GM12878 (cell line): ENCODE results near the gene SOX10. TPM values are rescaled to one million over a fixed set of nuclear protein-coding genes. Genes with fewer than 3 reads are reported as not detected.

ENCODE experiments used
- ATAC-seq: fragments of 200-7000 bp; cut with Tn5 transposase; 3 replicates; pipeline ENCODE4 v1.9.1; 2020; ENCODE audit warnings: mild to moderate bottlenecking, moderate library complexity
- BruUV-seq: library from RNA; stranded (reverse); fragments of 400-500 nt; replicated peaks from 2 replicates; lab custom pipeline; 2021; lab: Mats Ljungman, UMichigan
- CTCF ChIA-PET: fragments of 300-600 bp; sonication (Branson Sonifier 250); formaldehyde crosslinking; extraction: SDS; loops from one replicate; lab custom pipeline; 2021; ENCODE audit warnings: inconsistent platforms; lab: Yijun Ruan, JAX
- POLR2A ChIA-PET: fragments of 350-600 bp; formaldehyde crosslinking; extraction: SDS; loops from one replicate; lab custom pipeline; 2021; ENCODE audit warnings: inconsistent platforms; lab: Charles Lee
- RAD21 ChIA-PET: fragments of 300-600 bp; sonication (Branson Sonifier 250); formaldehyde crosslinking; loops from one replicate; lab custom pipeline; 2023; ENCODE audit warnings: antibody characterized with exemption; ENCODE audit not compliant: unreplicated experiment; lab: Charles Lee
- SMC1A ChIA-PET: fragments of 300-600 bp; sonication (Branson Sonifier 250); formaldehyde crosslinking; loops from one replicate; lab custom pipeline; 2023; ENCODE audit not compliant: unreplicated experiment, uncharacterized antibody; lab: Charles Lee
- DNase-seq: peaks from one replicate; pipeline ENCODE4 v3.0.0-alpha.2; 2011; ENCODE audit warnings: low read depth, low spot score
- FAIRE-seq: peaks from 3 replicates; lab custom pipeline; 2011; peaks lifted over from hg19 to GRCh38; lab: Jason Lieb, UNC
- H2AFZ ChIP-seq: 2 replicates; pipeline ENCODE4 v1.6.0; 2011; ENCODE audit warnings: low read depth, low read length, control low read depth; ENCODE audit not compliant: control insufficient read depth
- H3K27ac ChIP-seq: 2 replicates; pipeline ENCODE4 v1.5.1; 2011; ENCODE audit warnings: control low read depth; ENCODE audit not compliant: control insufficient read depth, insufficient read depth
- H3K27me3 ChIP-seq, 2 experiments: replicated peaks in 1 of 2; 2 replicates each; pipeline versions ENCODE4 v1.6.0 to v1.6.1; 2011; ENCODE audit warnings: low read length in 1 of 2; ENCODE audit not compliant: control insufficient read depth in 2 of 2, insufficient read depth in 2 of 2
- H3K36me3 ChIP-seq, 2 experiments: 2 replicates each; pipeline ENCODE4 v1.5.1; 2011; ENCODE audit warnings: low read length in 1 of 2; ENCODE audit not compliant: control insufficient read depth in 2 of 2, insufficient read depth in 2 of 2
- H3K4me1 ChIP-seq: 2 replicates; pipeline ENCODE4 v1.6.1; 2011; ENCODE audit warnings: mild to moderate bottlenecking, low read length, moderate library complexity, mixed read lengths; ENCODE audit not compliant: control insufficient read depth, insufficient read depth
- H3K4me2 ChIP-seq: 2 replicates; pipeline ENCODE4 v1.6.0; 2011; ENCODE audit warnings: control low read depth; ENCODE audit not compliant: control insufficient read depth, insufficient read depth
- H3K4me3 ChIP-seq: fragments of 200-600 bp; sonication (generic); 2 replicates; pipeline ENCODE4 v1.5.1; 2016
- H3K79me2 ChIP-seq: 2 replicates; pipeline ENCODE4 v1.6.0; 2011; ENCODE audit warnings: low read length; ENCODE audit not compliant: control insufficient read depth, insufficient read depth
- H3K9ac ChIP-seq: 2 replicates; pipeline ENCODE4 v1.8.0; 2011; ENCODE audit warnings: low read length, control low read depth, mixed read lengths; ENCODE audit not compliant: control insufficient read depth, insufficient read depth
- H3K9me3 ChIP-seq: replicated peaks from 3 replicates; pipeline ENCODE4 v1.5.1; 2011; ENCODE audit warnings: mild to moderate bottlenecking, low read length; ENCODE audit not compliant: control insufficient read depth, insufficient read depth
- H4K20me1 ChIP-seq: 2 replicates; pipeline ENCODE4 v1.6.0; 2011; ENCODE audit not compliant: control insufficient read depth, insufficient read depth
- EP300 ChIP-seq, 2 experiments: fragments of 150-350 bp in 1 of 2; IDR thresholded peaks; 2 replicates each; pipeline ENCODE4 v1.6.1; 2011 to 2012; ENCODE audit warnings: low read depth in 2 of 2, low read length in 2 of 2, borderline replicate concordance in 1 of 2, improper control_type of control experiment in 1 of 2, inconsistent platforms in 1 of 2; ENCODE audit not compliant: control insufficient read depth in 1 of 2
- IKZF1 ChIP-seq: fragments of 450-650 bp; conservative IDR thresholded peaks from 2 replicates; pipeline ENCODE4 v1.6.1; 2017; ENCODE audit warnings: antibody characterized with exemption, mild to moderate bottlenecking
- KLF5 ChIP-seq: fragments of 450-650 bp; IDR thresholded peaks from 2 replicates; pipeline ENCODE4 v1.6.1; 2014; ENCODE audit warnings: mild to moderate bottlenecking; ENCODE audit not compliant: partially characterized antibody
- NFIC ChIP-seq: IDR thresholded peaks from 2 replicates; pipeline ENCODE4 v1.6.1; 2012; ENCODE audit warnings: low read depth, mild to moderate bottlenecking, inconsistent platforms, low read length, moderate library complexity
- NFYA ChIP-seq: IDR thresholded peaks from 2 replicates; pipeline ENCODE4 v1.6.1; 2011; ENCODE audit warnings: low read depth, mild to moderate bottlenecking, low read length, improper control_type of control experiment, borderline replicate concordance
- PAX8 ChIP-seq: fragments of 450-650 bp; IDR thresholded peaks from 2 replicates; pipeline ENCODE4 v1.6.1; 2017; ENCODE audit warnings: mild to moderate bottlenecking, moderate library complexity
- POLR2A ChIP-seq: IDR thresholded peaks from 2 replicates; pipeline ENCODE4 v1.6.1; 2011; ENCODE audit warnings: low read depth, mild to moderate bottlenecking, low read length
- RBBP5 ChIP-seq: fragments of 200-600 bp; sonication (generic); conservative IDR thresholded peaks from 2 replicates; pipeline ENCODE4 v1.6.1; 2016
- SIX5 ChIP-seq: IDR thresholded peaks from 2 replicates; pipeline ENCODE4 v1.6.1; 2011; ENCODE audit warnings: mild to moderate bottlenecking, low read depth, low read length, moderate library complexity; ENCODE audit not compliant: severe bottlenecking
- TBL1XR1 ChIP-seq: IDR thresholded peaks from 2 replicates; pipeline ENCODE4 v1.6.1; 2012; ENCODE audit warnings: low read depth, low read length, improper control_type of control experiment
- TCF7 ChIP-seq: IDR thresholded peaks from 2 replicates; pipeline ENCODE4 v1.6.1; 2014; ENCODE audit warnings: antibody characterized with exemption, borderline replicate concordance
- YBX1 ChIP-seq: fragments of 450-650 bp; IDR thresholded peaks from 2 replicates; pipeline ENCODE4 v1.6.1; 2016; ENCODE audit warnings: antibody characterized with exemption
- ZNF207 ChIP-seq: fragments of 450-650 bp; IDR thresholded peaks from 2 replicates; pipeline ENCODE4 v1.6.1; 2014; ENCODE audit warnings: antibody characterized with exemption, mild to moderate bottlenecking, borderline replicate concordance
- ZNF24 ChIP-seq: fragments of 450-650 bp; IDR thresholded peaks from 2 replicates; pipeline ENCODE4 v1.6.1; 2017; ENCODE audit warnings: antibody characterized with exemption, mild to moderate bottlenecking
- WGBS: methylation state at CpG from one replicate; pipeline ENCODE4 v1.1.6; 2016; ENCODE audit warnings: low lambda C conversion rate; ENCODE audit not compliant: insufficient replicate concordance, insufficient coverage; ENCODE audit errors: missing lambda C conversion rate; 5-methylcytosine and 5-hydroxymethylcytosine counted together
- in situ Hi-C: fragments of 300-500 bp; cut with MboI; formaldehyde crosslinking; loops from 9 replicates; pipeline ENCODE4 v1.14.3; 2018; ENCODE audit warnings: mixed read lengths
- intact Hi-C: fragments of 100-400 bp; cut with micrococcal nuclease; formaldehyde crosslinking; loops from one replicate; pipeline ENCODE4 v1.14.2; 2022; ENCODE audit not compliant: unreplicated experiment
- polyA plus RNA-seq, 11 experiments: library from polyadenylated mRNA; depleted of rRNA in 4 of 11; unstranded in 6 of 11; stranded (reverse) in 5 of 11; fragments of >200 nt; fragmentation: Nextera tagmentation in 4 of 11; fragmentation: Illumina TruSeq in 1 of 11; extraction: Ambion mirVana in 4 of 11; extraction: Trizol in 1 of 11; gene quantifications; 1 replicate in 1 of 11; 2 replicates in 10 of 11; pipeline versions ENCODE4 v1.2.1 to v1.2.3, GENCODE V29; 2011 to 2016; ENCODE audit warnings: inconsistent platforms in 2 of 11, missing spikeins in 2 of 11, low read depth in 1 of 11
- total RNA-seq, 4 experiments: library from RNA; depleted of rRNA in 3 of 4; stranded (reverse); fragments of >200 nt in 3 of 4; fragmentation: Illumina TruSeq in 1 of 4; extraction: Trizol in 1 of 4; gene quantifications; 2 replicates each; pipeline versions ENCODE4 v1.2.1 to v1.2.3, GENCODE V29; 2013 to 2021
- TF ChIP-seq, protein P1 (sequence below): fragments of 450-650 bp; IDR thresholded peaks from 2 replicates; pipeline ENCODE4 v1.6.1; 2017; ENCODE audit warnings: antibody characterized with exemption, mild to moderate bottlenecking, moderate library complexity

Gene SOX10
- total and polyA plus RNA-seq, 10 of the 15 experiments (the other 5 are each of a cell fraction or from before 2014, with no cell fraction given), result 0.05 TPM; not detected in 9

DNA sequence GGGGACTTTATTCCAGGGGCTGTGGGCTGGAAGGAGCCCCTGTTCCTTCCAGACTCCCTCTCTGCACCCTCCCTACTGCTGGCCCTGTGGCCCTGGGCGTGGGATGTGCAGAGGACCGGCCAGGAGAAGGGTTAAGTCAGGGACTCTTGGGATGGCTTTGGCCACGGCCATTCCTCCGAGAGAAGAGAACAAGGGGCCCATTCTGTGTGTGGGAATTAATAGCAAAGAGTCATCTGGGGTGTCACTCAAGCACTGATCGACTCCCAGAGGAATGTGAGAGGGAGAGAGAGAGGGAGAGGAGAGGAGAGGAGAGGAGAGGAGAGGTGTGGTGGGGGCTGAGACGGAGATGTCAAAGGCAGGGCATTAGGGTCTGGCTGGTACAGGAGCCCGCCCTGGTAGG is 14.2 kb upstream of the SOX10 start:
- WGBS, result 54% methylated on average over 7 of the region's 7 CpGs
- H3K36me3 ChIP-seq, result no peaks in the 10 kb centered on the region
- H3K4me3 ChIP-seq, result no peak overlapping the region
- H3K9ac ChIP-seq, result no peak overlapping the region
- ChIA-PET SMC1A (no interaction called here), CTCF (no interaction called here), RAD21 (no interaction called here)
- DNase-seq (no peak), ATAC-seq (no peak), FAIRE-seq (no peak)
- H3K79me2 ChIP-seq, result no peaks in the 10 kb centered on the region
- in situ Hi-C loops, result no loop called here
- no peak overlapping the region for H3K27ac ChIP-seq
- BruUV-seq, result no TSS peak
- no peaks in the 10 kb centered on the region for H4K20me1 ChIP-seq
- H3K4me1 ChIP-seq, result no peaks in the 10 kb centered on the region
- H3K4me2 ChIP-seq, result no peak overlapping the region
- no peaks in the 10 kb centered on the region; a peak in 1 of 4 replicates for H3K27me3 ChIP-seq
- intact Hi-C loops, result no loop called here
- no peaks in the 10 kb centered on the region for H3K9me3 ChIP-seq
- TF ChIP-seq TBL1XR1 (no peak), ZNF207 (no peak), NFIC (no peak), IKZF1 (no peak), YBX1 (no peak), SIX5 (no peak), ZNF24 (no peak), POLR2A (no peak), EP300 (IDR thresholded peaks at IDR 0.05; ENCODE audit: borderline replicate concordance in 1 of 2, control insufficient read depth in 1 of 2, low read depth in 2 of 2, low read length in 2 of 2) (no peak), RBBP5 (no peak), KLF5 (no peak), PAX8 (no peak), TCF7 (no peak), NFYA (no peak)
- TF ChIP-seq, protein P1, sequence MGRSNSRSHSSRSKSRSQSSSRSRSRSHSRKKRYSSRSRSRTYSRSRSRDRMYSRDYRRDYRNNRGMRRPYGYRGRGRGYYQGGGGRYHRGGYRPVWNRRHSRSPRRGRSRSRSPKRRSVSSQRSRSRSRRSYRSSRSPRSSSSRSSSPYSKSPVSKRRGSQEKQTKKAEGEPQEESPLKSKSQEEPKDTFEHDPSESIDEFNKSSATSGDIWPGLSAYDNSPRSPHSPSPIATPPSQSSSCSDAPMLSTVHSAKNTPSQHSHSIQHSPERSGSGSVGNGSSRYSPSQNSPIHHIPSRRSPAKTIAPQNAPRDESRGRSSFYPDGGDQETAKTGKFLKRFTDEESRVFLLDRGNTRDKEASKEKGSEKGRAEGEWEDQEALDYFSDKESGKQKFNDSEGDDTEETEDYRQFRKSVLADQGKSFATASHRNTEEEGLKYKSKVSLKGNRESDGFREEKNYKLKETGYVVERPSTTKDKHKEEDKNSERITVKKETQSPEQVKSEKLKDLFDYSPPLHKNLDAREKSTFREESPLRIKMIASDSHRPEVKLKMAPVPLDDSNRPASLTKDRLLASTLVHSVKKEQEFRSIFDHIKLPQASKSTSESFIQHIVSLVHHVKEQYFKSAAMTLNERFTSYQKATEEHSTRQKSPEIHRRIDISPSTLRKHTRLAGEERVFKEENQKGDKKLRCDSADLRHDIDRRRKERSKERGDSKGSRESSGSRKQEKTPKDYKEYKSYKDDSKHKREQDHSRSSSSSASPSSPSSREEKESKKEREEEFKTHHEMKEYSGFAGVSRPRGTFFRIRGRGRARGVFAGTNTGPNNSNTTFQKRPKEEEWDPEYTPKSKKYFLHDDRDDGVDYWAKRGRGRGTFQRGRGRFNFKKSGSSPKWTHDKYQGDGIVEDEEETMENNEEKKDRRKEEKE, result no peak
- TF ChIP-seq, all 136 proteins: peak for 0
- H2AFZ ChIP-seq, result no peak overlapping the region
- POLR2A ChIA-PET, result no interaction called here
